Fibroblast of villous mesenchyme (primary cell): ENCODE measurements around the gene ENAM. TPM values are rescaled to one million over a fixed set of nuclear protein-coding genes. Genes with fewer than 3 reads are reported as not detected.
"Not testable (repeated sequence)": the region's sequence is repeated elsewhere in the genome, so short reads cannot be mapped to it uniquely, and the experiment has no call there.

Source experiments
- DNase-seq: peaks from one replicate; pipeline ENCODE4 v3.0.0-alpha.2; 2010; ENCODE audit warnings: low read depth
- H3K4me3 ChIP-seq: 2 replicates; pipeline ENCODE4 v1.5.1; 2011; ENCODE audit warnings: low read depth, mild to moderate bottlenecking, low read length
- CTCF ChIP-seq: IDR thresholded peaks from 2 replicates; pipeline ENCODE4 v1.5.1; 2012; ENCODE audit warnings: low read depth, mild to moderate bottlenecking, low read length; ENCODE audit not compliant: insufficient read depth
- total RNA-seq: library from RNA; depleted of rRNA; stranded (reverse); fragments of >200 nt; gene quantifications from 2 replicates; pipeline ENCODE4 v1.2.3, GENCODE V29; 2012

Gene ENAM
- total RNA-seq, 1 donor, result 0.43 TPM

DNA sequence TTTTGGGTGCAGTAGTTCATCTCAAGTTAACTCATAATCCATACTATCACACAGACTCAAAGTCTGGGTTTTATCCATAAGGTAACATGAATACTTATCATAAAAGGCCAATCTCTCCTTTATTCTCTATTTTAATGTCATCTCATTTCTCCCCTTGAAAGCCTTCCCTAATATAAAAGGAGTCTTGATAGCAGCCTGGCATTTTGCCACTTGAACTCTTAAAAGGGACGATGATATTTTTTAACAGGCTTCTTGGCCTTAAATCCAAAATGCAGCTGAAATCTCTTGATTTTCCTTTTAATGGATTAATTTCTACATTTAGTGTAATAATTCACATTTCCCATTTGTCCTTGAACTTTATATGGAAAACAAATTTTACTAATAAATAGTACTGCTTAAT, 46.2 kb downstream of the ENAM start:
- no peak for DNase-seq
- no peak overlapping the region for H3K4me3 ChIP-seq
- TF ChIP-seq CTCF, result no peak

DNA sequence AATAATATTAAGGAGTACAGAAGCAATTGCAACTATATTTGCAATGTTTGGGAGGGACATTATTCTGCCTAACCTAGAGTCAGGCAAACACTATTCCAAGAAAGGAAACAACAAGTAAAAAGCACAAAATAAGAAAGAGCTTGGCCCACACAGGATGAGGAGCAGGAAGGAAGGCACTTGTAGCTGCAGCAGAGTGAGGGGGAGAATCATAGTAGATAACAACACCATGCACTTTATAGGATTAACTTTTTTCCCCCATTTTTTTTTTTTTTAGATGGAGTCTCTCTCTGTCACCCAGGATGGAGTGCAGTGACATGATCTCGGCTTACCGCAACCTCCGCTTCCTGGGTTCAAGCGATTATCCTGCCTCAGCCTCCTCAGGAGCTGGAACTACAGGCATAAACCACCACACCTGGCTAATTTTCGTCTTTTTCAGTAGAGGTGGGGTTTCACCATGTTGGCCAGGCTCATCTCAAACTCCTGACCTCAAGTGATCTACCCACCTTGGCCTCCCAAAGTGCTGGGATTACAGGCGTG, 48.1 kb downstream of the ENAM start:
- H3K4me3 ChIP-seq, result no peak overlapping the region
- TF ChIP-seq CTCF, result no peak
- no peak for DNase-seq

DNA sequence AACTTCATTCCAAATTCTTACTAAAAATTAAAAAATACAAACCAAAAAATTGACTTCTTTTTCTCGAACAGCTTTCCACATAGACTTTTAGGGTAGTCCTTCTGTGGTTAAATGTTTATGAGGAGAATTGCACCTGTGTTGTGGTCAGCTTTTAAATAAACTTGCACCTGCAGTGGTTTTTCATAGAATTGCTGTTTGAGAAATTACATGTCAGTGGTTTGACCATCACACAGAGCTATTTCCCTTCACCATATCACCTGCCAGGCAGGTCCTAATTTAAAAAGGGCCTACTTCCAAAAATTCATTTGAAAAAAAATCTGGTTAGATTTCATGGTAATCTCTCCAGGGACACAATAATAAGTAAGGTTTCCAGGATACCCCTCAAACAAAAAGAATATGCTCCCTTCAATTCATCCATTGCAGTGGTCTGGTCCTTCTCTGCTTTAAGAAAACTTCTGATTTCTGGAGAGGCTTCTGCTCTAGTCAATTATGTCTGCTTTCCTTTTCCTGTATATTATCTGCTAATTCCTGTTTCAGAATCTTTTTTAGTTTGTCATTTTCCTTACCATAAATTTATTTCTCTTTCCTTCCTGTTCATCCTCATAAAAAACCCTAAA, 49.9 kb downstream of the ENAM start:
- no peak for TF ChIP-seq CTCF
- H3K4me3 ChIP-seq, result no peak overlapping the region
- no peak for DNase-seq

DNA sequence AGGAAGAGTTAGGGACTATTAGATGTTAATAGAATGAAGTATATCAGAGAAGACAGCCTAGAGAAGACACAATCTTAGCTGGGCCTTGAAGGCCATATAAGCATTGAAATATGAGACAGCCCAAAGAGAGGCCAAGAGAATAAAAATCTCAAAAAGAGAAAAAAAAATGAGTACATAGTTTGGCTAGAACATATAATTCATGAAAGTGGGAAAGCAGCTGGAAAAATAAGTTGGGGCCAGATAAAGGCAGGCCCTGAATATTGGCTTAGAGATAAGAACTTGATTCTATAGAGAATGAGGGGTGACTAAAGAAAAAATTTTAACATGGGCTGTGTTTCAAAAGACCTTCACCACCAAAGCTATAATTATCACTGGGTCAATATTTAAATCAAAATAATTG, 52.4 kb downstream of the ENAM start:
- no peak for TF ChIP-seq CTCF
- no peak for DNase-seq
- H3K4me3 ChIP-seq, result no peak overlapping the region

DNA sequence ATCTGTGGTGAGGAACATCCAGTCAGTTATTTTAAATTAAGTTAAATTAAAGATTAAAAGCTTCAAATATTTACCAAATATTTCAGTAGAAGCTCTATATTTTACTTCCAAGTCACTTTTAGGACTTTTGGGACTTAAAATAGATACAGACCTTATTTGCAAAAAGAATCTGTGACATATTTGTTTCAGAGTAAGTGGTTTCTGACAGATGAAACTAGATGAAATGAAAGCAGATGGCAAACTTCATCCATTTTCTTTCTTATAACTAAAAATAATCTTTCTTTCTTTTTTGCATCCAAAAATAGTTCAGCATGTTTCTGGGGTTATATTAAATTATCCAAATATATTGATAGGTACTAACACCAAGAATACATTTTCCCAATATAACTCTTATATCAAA, 53.2 kb downstream of the ENAM start:
- H3K4me3 ChIP-seq, result no peak overlapping the region
- no peak for TF ChIP-seq CTCF
- no peak for DNase-seq

- not testable (repeated sequence) for H3K4me3 ChIP-seq, DNase-seq
These were observed 53.6 kb downstream of the ENAM start for GRCh38 chr4:70682142-70682541.

DNA sequence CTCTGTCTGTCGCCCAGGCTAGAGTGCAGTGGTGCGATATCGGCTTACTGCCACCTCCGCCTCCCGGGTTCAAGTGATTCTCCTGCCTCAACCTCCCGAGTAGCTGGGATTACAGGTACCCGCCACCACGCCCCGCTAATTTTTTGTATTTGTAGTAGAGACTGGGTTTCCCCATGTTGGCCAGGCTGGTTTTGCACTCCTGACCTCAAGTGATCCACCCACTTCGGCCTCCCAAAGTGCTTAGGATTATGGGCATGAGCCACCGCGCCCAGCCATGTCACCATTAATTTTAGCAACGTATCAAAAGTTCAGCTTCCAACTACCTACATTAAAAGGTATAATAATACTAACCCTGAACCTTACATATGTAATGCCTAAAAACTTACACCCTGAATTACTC, 58.8 kb downstream of the ENAM start:
- H3K4me3 ChIP-seq, result peak overlapping the region; percentile 99
- no peak for DNase-seq
- TF ChIP-seq CTCF, result no peak
